BLaER1 treated with 17β-estradiol and CSF1 and Interleukin-3, amounts not matched to agents 10 nM and 100 nM (cell line): Measurements from ENCODE around the gene WRAP53.

Experiments used
- H3K27ac ChIP-seq, 11 experiments: shearing (Covaris generic); formaldehyde crosslinking; 2 replicates each; pipeline ENCODE4 v1.8.1; 2022
- H3K27me3 ChIP-seq, 11 experiments: shearing (Covaris generic); formaldehyde crosslinking; 2 replicates each; pipeline ENCODE4 v1.8.1; 2022
- H3K36me3 ChIP-seq, 11 experiments: shearing (Covaris generic); formaldehyde crosslinking; 2 replicates each; pipeline ENCODE4 v1.8.1; 2022
- H3K4me1 ChIP-seq, 10 experiments: shearing (Covaris generic); formaldehyde crosslinking; 2 replicates each; pipeline ENCODE4 v1.8.1; 2022
- H3K4me2 ChIP-seq, 11 experiments: shearing (Covaris generic); formaldehyde crosslinking; 2 replicates each; pipeline ENCODE4 v1.8.1; 2022
- H3K4me3 ChIP-seq, 10 experiments: shearing (Covaris generic); formaldehyde crosslinking; 2 replicates each; pipeline ENCODE4 v1.8.1; 2022
- H3K9ac ChIP-seq, 11 experiments: shearing (Covaris generic); formaldehyde crosslinking; 2 replicates each; pipeline ENCODE4 v1.8.1; 2022
- H3K9me3 ChIP-seq, 11 experiments: shearing (Covaris generic); formaldehyde crosslinking; replicated peaks in 1 of 11; 2 replicates each; pipeline ENCODE4 v1.8.1; 2022
- H4K20me1 ChIP-seq, 11 experiments: shearing (Covaris generic); formaldehyde crosslinking; 2 replicates each; pipeline ENCODE4 v1.8.1; 2022
- Cebpa-rat ChIP-seq, 11 experiments: shearing (Covaris generic); IDR thresholded peaks; 2 replicates each; pipeline ENCODE4 v1.8.1; 2022

Gene WRAP53

DNA sequence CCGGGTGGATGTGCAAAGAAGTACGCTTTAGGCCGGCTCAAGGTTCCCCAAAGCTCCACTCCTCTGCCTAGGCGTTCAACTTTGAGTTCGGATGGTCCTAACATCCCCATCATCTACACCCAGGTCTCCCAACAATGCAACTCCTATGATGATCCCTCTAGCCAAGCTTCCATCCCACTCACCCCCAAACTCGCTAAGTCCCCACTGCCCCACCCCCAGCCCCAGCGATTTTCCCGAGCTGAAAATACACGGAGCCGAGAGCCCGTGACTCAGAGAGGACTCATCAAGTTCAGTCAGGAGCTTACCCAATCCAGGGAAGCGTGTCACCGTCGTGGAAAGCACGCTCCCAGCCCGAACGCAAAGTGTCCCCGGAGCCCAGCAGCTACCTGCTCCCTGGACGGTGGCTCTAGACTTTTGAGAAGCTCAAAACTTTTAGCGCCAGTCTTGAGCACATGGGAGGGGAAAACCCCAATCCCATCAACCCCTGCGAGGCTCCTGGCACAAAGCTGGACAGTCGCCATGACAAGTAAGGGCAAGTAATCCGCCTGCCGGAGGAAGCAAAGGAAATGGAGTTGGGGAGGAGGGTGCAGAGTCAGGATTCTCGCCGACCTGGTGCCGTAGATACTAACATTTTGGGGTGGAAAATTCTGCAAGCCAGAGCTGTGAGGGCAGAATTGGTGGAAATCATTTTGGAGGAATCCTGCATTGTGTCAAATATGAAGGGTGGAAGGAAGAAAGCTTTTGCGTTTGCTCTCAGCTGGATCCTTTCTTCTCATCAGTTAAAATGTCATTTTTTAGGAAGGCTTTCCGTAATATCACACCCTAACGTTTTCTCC lies 987 bp upstream of the WRAP53 start, which contains the start of gene TP53:
TP53 (minus strand) TSS at position 419 of the 836 bp plus-strand sequence. CDS start 10,896 bp downstream, outside the sequence.
- Histone ChIP-seq H3K4me2 (peak within 1 kb of the TSS; percentile 91 to 99 (median 97)), H3K36me3 (peaks cover 5 to 66% (median 48%) of the 10 kb centered on the region in 11 experiments), H4K20me1 (peaks cover 7 to 46% (median 36%) of the 10 kb centered on the region in 11 experiments; a peak in 21 of 22 replicates), H3K4me1 (peaks cover 34 to 46% (median 40%) of the 10 kb centered on the region in 10 experiments), H3K9ac (peak within 1 kb of the TSS; percentile 96 to 100 (median 99)), H3K27ac (peak within 1 kb of the TSS; percentile 97 to 100 (median 99)), H3K9me3 (no peaks in the 10 kb centered on the region), H3K4me3 (peak within 1 kb of the TSS; percentile 82 to 100 (median 94)), H3K27me3 (no peaks in the 10 kb centered on the region)
- no peak for TF ChIP-seq Cebpa-rat (IDR thresholded peaks at IDR 0.05)

DNA sequence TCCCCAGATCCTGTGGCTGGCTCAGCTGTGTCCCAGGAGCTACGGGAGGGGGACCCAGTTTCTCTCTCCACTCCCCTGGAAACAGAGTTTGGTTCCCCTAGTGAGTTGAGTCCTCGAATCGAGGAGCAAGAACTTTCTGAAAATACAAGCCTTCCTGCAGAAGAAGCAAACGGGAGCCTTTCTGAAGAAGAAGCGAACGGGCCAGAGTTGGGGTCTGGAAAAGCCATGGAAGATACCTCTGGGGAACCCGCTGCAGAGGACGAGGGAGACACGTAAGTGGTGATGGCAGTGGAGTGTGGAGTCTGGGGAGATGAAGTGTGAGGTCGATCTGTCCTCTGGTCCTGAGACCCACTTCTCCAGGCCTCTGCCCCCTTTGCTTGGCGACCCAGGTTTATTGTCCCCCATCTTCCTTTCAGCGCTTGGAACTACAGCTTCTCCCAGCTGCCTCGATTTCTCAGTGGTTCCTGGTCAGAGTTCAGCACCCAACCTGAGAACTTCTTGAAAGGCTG lies 585 bp downstream of the WRAP53 start:
- Histone ChIP-seq H3K4me3 (peak overlapping the region; percentile 82 to 100 (median 94)), H3K36me3 (peaks cover 1 to 64% (median 44%) of the 10 kb centered on the region in 11 experiments), H3K4me1 (peaks cover 31 to 52% (median 47%) of the 10 kb centered on the region in 10 experiments), H3K9ac (peak overlapping the region; percentile 80 to 100 (median 98)), H3K9me3 (no peaks in the 10 kb centered on the region), H4K20me1 (peaks cover 4 to 31% (median 20%) of the 10 kb centered on the region in 11 experiments; a peak in 20 of 22 replicates), H3K27ac (peak overlapping the region in 10 of 11 experiments; percentile 54 to 100 (median 68); a peak in 21 of 22 replicates), H3K4me2 (peak overlapping the region; percentile 91 to 99 (median 97)), H3K27me3 (no peaks in the 10 kb centered on the region)
- no peak for TF ChIP-seq Cebpa-rat (IDR thresholded peaks at IDR 0.05)

DNA sequence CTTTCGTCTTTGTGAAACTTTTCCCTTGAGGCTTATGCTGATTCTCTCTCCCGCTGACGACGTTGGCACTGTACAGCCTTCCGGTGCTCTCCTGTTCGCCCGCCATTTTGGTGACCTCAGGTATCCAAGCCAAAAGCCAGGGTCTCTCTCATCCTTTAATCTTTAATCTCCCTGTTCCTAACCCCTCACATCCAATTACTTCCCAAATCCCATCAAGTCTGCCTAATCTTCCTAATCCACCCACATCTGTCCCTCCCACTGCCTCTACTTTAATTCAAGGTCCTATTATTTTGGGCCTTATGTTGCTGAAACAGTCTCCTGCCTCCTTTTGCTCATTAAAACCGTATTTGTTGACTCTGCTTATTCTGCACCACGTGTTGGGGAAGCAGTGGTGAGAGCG lies 7.3 kb downstream of the WRAP53 start:
- H3K27ac ChIP-seq: no peak overlapping the region
- no peaks in the 10 kb centered on the region for H3K9me3 ChIP-seq
- no peak for TF ChIP-seq Cebpa-rat (IDR thresholded peaks at IDR 0.05)
- peaks cover 0 to 23% (median 19%) of the 10 kb centered on the region in 10 experiments; a peak in 15 of 20 replicates for H3K4me1 ChIP-seq
- H3K4me2 ChIP-seq: no peak overlapping the region
- peaks cover 11 to 89% (median 56%) of the 10 kb centered on the region in 11 experiments; a peak in 21 of 22 replicates for H3K36me3 ChIP-seq
- no peaks in the 10 kb centered on the region for H4K20me1 ChIP-seq
- no peak overlapping the region for H3K4me3 ChIP-seq
- no peaks in the 10 kb centered on the region for H3K27me3 ChIP-seq
- no peak overlapping the region for H3K9ac ChIP-seq

DNA sequence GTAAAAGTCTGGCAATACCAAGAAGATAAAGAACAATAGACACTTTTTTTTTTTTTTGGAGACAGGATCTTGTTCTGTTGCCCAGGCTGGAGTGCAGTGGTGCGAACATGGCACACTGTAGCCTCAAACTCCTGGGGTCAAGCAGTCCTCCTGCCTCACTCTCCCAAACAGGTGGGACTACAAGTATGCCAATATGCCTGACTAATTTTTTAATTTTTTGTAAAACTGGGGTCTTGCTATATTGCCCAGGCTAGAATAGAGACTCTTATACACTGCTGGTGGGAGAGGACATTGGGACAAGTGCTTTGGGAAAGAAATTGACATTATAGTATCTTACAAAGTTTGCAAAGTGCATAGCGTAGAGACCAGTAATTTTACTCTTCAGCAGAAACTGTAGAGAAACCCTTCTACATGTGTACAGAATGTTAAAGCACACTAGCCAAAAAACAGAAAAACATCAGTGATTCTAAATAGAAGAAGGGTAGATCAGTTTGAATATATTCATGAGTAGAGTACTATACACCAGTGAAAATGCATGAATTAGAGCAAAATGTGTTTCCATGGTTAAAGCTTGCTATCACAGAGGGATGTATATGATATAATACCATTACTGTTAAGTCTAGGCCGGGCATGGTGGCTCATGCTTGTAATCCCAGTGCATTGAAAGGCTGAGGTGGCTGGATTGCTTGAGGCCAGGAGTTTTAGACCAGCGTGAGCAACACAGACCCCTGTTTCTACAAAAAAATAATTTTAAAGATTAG lies 9.7 kb downstream of the WRAP53 start:
- Histone ChIP-seq H3K36me3 (peaks cover 34 to 89% (median 68%) of the 10 kb centered on the region in 11 experiments), H3K4me1 (peaks cover 0 to 19% (median 16%) of the 10 kb centered on the region in 10 experiments; a peak in 15 of 20 replicates), H3K4me2 (no peak overlapping the region), H3K9ac (no peak overlapping the region), H4K20me1 (peaks cover 0 to 14% (median 5%) of the 10 kb centered on the region in 11 experiments; a peak in 11 of 22 replicates), H3K27ac (no peak overlapping the region), H3K4me3 (no peak overlapping the region), H3K27me3 (peaks cover 2 to 9% (median 4%) of the 10 kb centered on the region in 11 experiments; a peak in 21 of 22 replicates), H3K9me3 (no peaks in the 10 kb centered on the region)
- no peak for TF ChIP-seq Cebpa-rat (IDR thresholded peaks at IDR 0.05)

DNA sequence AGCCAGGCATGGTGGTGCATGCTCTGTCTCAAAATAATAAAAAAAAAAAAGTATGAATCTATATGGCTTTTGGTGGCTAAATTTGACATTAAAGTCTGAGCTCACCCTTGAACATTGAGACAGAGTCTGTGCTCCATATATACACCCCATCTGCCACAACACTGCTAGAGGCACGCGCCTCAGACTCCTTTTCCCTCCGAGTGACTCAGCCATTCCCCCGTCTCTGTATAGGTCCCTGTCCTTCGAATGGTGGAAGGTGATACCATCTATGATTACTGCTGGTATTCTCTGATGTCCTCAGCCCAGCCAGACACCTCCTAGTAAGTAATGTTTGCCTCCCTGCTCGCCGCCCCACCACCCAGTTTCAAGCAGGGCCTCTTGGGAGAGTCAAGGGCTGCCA lies 12.2 kb downstream of the WRAP53 start:
- Histone ChIP-seq H3K27me3 (peaks cover 27 to 34% (median 29%) of the 10 kb centered on the region in 11 experiments), H3K9me3 (no peaks in the 10 kb centered on the region), H3K36me3 (peaks cover 33 to 69% (median 51%) of the 10 kb centered on the region in 11 experiments), H3K4me1 (peaks cover 11 to 15% (median 13%) of the 10 kb centered on the region in 10 experiments; a peak in 17 of 20 replicates), H3K9ac (no peak overlapping the region), H4K20me1 (peaks cover 0 to 38% (median 26%) of the 10 kb centered on the region in 11 experiments; a peak in 16 of 22 replicates), H3K27ac (no peak overlapping the region), H3K4me3 (no peak overlapping the region), H3K4me2 (no peak overlapping the region)
- TF ChIP-seq Cebpa-rat (IDR thresholded peaks at IDR 0.05): no peak

DNA sequence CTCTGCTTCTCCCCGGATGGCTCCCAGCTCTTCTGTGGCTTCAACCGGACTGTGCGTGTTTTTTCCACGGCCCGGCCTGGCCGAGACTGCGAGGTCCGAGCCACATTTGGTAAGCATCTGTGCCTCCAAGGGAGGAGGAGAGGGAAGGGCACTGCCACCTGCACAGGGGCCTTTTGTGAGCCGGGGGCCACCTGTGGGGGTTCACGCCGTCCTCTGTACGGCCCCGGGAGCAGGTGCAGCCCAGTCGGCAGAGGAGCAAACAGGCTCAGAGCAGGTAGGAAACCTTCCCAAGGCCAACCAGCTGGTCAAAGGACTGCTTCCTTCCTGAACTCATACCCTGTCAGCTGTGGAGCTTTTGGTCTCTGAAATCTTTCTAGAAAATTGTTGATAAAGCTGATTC lies 13.4 kb downstream of the WRAP53 start:
- TF ChIP-seq Cebpa-rat (IDR thresholded peaks at IDR 0.05): no peak
- Histone ChIP-seq H4K20me1 (peaks cover 0 to 50% (median 32%) of the 10 kb centered on the region in 11 experiments; a peak in 16 of 22 replicates), H3K4me1 (peaks cover 13 to 22% (median 19%) of the 10 kb centered on the region in 10 experiments; a peak in 17 of 20 replicates), H3K4me3 (no peak overlapping the region), H3K27me3 (peaks cover 38 to 45% (median 41%) of the 10 kb centered on the region in 11 experiments), H3K4me2 (no peak overlapping the region), H3K36me3 (peaks cover 27 to 57% (median 42%) of the 10 kb centered on the region in 11 experiments), H3K9ac (no peak overlapping the region), H3K27ac (no peak overlapping the region), H3K9me3 (no peaks in the 10 kb centered on the region)

DNA sequence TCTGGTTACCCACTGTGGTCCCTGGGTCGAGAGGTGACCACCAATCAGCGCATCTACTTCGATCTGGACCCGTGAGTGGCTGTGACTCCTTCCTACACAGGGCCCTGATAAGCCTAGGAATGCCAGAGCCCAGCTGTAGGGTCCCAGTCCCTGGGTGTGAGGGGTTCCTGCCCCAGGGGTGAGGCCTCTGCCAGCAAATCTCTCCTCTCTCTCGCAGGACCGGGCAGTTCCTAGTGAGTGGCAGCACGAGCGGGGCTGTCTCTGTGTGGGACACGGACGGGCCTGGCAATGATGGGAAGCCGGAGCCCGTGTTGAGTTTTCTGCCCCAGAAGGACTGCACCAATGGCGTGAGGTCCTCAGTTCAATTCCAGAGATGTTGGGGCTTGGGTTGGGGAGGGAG lies 14.5 kb downstream of the WRAP53 start:
- TF ChIP-seq Cebpa-rat (IDR thresholded peaks at IDR 0.05): no peak
- Histone ChIP-seq H3K4me2 (no peak overlapping the region), H3K27ac (no peak overlapping the region), H3K9ac (no peak overlapping the region), H3K27me3 (peaks cover 49 to 56% (median 52%) of the 10 kb centered on the region in 11 experiments), H4K20me1 (peaks cover 0 to 59% (median 32%) of the 10 kb centered on the region in 11 experiments; a peak in 16 of 22 replicates), H3K9me3 (no peaks in the 10 kb centered on the region), H3K36me3 (peaks cover 27 to 46% (median 35%) of the 10 kb centered on the region in 11 experiments), H3K4me3 (no peak overlapping the region), H3K4me1 (peaks cover 13 to 22% (median 19%) of the 10 kb centered on the region in 10 experiments; a peak in 17 of 20 replicates)
